PC-3 (cell line): Measurements from ENCODE around the gene DPCD. TPM values are rescaled to one million over a fixed set of nuclear protein-coding genes. Genes with fewer than 3 reads are reported as not detected.

ENCODE experiments used
- ATAC-seq: fragments of 200-7000 bp; cut with Tn5 transposase; 2 replicates; pipeline ENCODE4 v1.9.1; 2020; ENCODE audit warnings: mild to moderate bottlenecking, moderate library complexity
- BruUV-seq: library from RNA; stranded (reverse); fragments of 400-500 nt; replicated peaks from 2 replicates; lab custom pipeline; 2021; lab: Mats Ljungman, UMichigan
- CTCF ChIA-PET: fragments of 300-600 bp; sonication (Branson Sonifier 250); formaldehyde crosslinking; loops from one replicate; lab custom pipeline; 2022; ENCODE audit warnings: antibody characterized with exemption; lab: Charles Lee
- POLR2A ChIA-PET: fragments of 300-600 bp; sonication (Branson Sonifier 250); formaldehyde crosslinking; loops from one replicate; lab custom pipeline; 2022; ENCODE audit warnings: antibody characterized with exemption; ENCODE audit not compliant: unreplicated experiment; lab: Charles Lee
- DNase-seq: peaks from one replicate; pipeline ENCODE4 v3.0.0-alpha.2; 2015
- H2AFZ ChIP-seq: fragments of 300-600 bp; sonication (generic); 2 replicates; pipeline ENCODE4 v1.6.0; 2016; ENCODE audit warnings: antibody characterized with exemption, low read length
- H3F3A ChIP-seq: fragments of 300-600 bp; sonication (generic); one replicate; pipeline ENCODE4 v1.6.0; 2017; ENCODE audit warnings: antibody characterized with exemption, low read length, control low read depth, mild to moderate bottlenecking; ENCODE audit not compliant: unreplicated experiment
- H3K27ac ChIP-seq: fragments of 300-600 bp; sonication (generic); 2 replicates; pipeline ENCODE4 v1.5.1; 2016; ENCODE audit warnings: mild to moderate bottlenecking, low read length
- H3K27me3 ChIP-seq: fragments of 300-600 bp; sonication (generic); 2 replicates; pipeline ENCODE4 v1.6.1; 2016; ENCODE audit warnings: low read length, mixed read lengths
- H3K36me3 ChIP-seq: fragments of 300-600 bp; sonication (generic); 2 replicates; pipeline ENCODE4 v1.6.1; 2016; ENCODE audit warnings: low read depth, mixed run types, low read length, mixed read lengths
- H3K4me1 ChIP-seq: fragments of 300-600 bp; sonication (generic); 2 replicates; pipeline ENCODE4 v1.5.1; 2016; ENCODE audit warnings: low read length; ENCODE audit not compliant: insufficient read depth
- H3K4me2 ChIP-seq: fragments of 300-600 bp; sonication (generic); 2 replicates; pipeline ENCODE4 v1.6.0; 2016; ENCODE audit warnings: low read length
- H3K4me3 ChIP-seq: fragments of 300-600 bp; sonication (generic); 2 replicates; pipeline ENCODE4 v1.5.1; 2016; ENCODE audit warnings: mild to moderate bottlenecking, low read length, mixed read lengths
- H3K79me2 ChIP-seq: fragments of 300-600 bp; sonication (generic); 2 replicates; pipeline ENCODE4 v1.6.1; 2017; ENCODE audit warnings: low read length, mixed read lengths
- H3K9ac ChIP-seq: fragments of 300-600 bp; sonication (generic); 2 replicates; pipeline ENCODE4 v1.6.0; 2016; ENCODE audit warnings: mild to moderate bottlenecking, low read length
- H3K9me2 ChIP-seq: fragments of 300-600 bp; sonication (generic); replicated peaks from 2 replicates; pipeline ENCODE4 v1.6.1; 2016; ENCODE audit warnings: mixed run types, low read length, mixed read lengths
- H3K9me3 ChIP-seq: fragments of 300-600 bp; sonication (generic); 2 replicates; pipeline ENCODE4 v1.6.1; 2016; ENCODE audit warnings: low read length, mixed read lengths
- H4K20me1 ChIP-seq: fragments of 300-600 bp; sonication (generic); 2 replicates; pipeline ENCODE4 v1.6.1; 2016; ENCODE audit warnings: low read length, mixed read lengths
- CTCF ChIP-seq: fragments of 300-600 bp; sonication (generic); conservative IDR thresholded peaks from 2 replicates; pipeline ENCODE4 v1.5.1; 2017; ENCODE audit warnings: antibody characterized with exemption, low read depth, mild to moderate bottlenecking, low read length
- EZH2 ChIP-seq: fragments of 300-600 bp; sonication (generic); IDR thresholded peaks from one replicate; pipeline ENCODE4 v1.6.1; 2017; ENCODE audit warnings: antibody characterized with exemption, mild to moderate bottlenecking, low read length; ENCODE audit not compliant: unreplicated experiment
- EZH2phosphoT487 ChIP-seq: fragments of 300-600 bp; sonication (generic); IDR thresholded peaks from 2 replicates; pipeline ENCODE4 v1.6.1; 2018; ENCODE audit warnings: mild to moderate bottlenecking, antibody characterized with exemption, low read length, borderline replicate concordance
- intact Hi-C: fragments of 100-400 bp; cut with micrococcal nuclease; formaldehyde crosslinking; loops from 2 replicates; pipeline ENCODE4 v1.9.0; 2023
- total RNA-seq: library from RNA; depleted of rRNA; stranded (reverse); fragments of >200 nt; gene quantifications from 2 replicates; pipeline ENCODE4 v1.2.3, GENCODE V29; 2014

DPCD gene
- total RNA-seq, 1 experiment from 2014 or later: 37.1 TPM

GRCh38 chr10:101577121-101577871, 10.8 kb upstream of the DPCD start:
- Histone ChIP-seq H3K4me2 (no peak overlapping the region), H3K4me3 (no peak overlapping the region), H3K27ac (no peak overlapping the region), H3K36me3 (no peaks in the 10 kb centered on the region), H3K9me3 (no peaks in the 10 kb centered on the region), H3K9ac (no peak overlapping the region), H3K9me2 (no peaks in the 10 kb centered on the region), H3K4me1 (no peaks in the 10 kb centered on the region), H3K79me2 (no peaks in the 10 kb centered on the region), H4K20me1 (no peaks in the 10 kb centered on the region), H2AFZ (no peak overlapping the region), H3K27me3 (no peaks in the 10 kb centered on the region), H3F3A (no peaks in the 10 kb centered on the region)
- DNase-seq (no peak), ATAC-seq (no peak)
- CTCF ChIA-PET: no interaction called here
- no TSS peak for BruUV-seq
- TF ChIP-seq CTCF: no peak
- no peak for TF ChIP-seq EZH2
- no peak for TF ChIP-seq EZH2phosphoT487
- intact Hi-C loops: no loop called here
- POLR2A ChIA-PET: no interaction called here

- Histone ChIP-seq H3K4me3 (no peak overlapping the region), H3K79me2 (no peaks in the 10 kb centered on the region), H2AFZ (no peak overlapping the region), H3K4me1 (no peaks in the 10 kb centered on the region), H3K27me3 (no peaks in the 10 kb centered on the region), H3F3A (no peaks in the 10 kb centered on the region), H3K9ac (no peak overlapping the region), H4K20me1 (no peaks in the 10 kb centered on the region), H3K36me3 (no peaks in the 10 kb centered on the region), H3K27ac (no peak overlapping the region), H3K9me3 (no peaks in the 10 kb centered on the region), H3K9me2 (no peaks in the 10 kb centered on the region), H3K4me2 (no peak overlapping the region)
- ChIA-PET CTCF (no interaction called here), POLR2A (no interaction called here)
- BruUV-seq: no TSS peak
- TF ChIP-seq EZH2phosphoT487: no peak
- ATAC-seq (no peak), DNase-seq (no peak)
- intact Hi-C loops: no loop called here
These were observed 9.9 kb upstream of the DPCD start for GRCh38 chr10:101578192-101578591.

GRCh38 chr10:101578803-101579515, 9.2 kb upstream of the DPCD start:
- Histone ChIP-seq H3K4me2 (no peak overlapping the region), H3K9ac (no peak overlapping the region), H3K27me3 (no peaks in the 10 kb centered on the region), H4K20me1 (no peaks in the 10 kb centered on the region), H2AFZ (no peak overlapping the region), H3K79me2 (no peaks in the 10 kb centered on the region), H3K4me1 (no peaks in the 10 kb centered on the region), H3K27ac (no peak overlapping the region), H3K9me3 (no peaks in the 10 kb centered on the region), H3F3A (no peaks in the 10 kb centered on the region), H3K4me3 (no peak overlapping the region), H3K9me2 (no peaks in the 10 kb centered on the region), H3K36me3 (no peaks in the 10 kb centered on the region)
- ATAC-seq (no peak), DNase-seq (no peak)
- POLR2A ChIA-PET: no interaction called here
- no TSS peak for BruUV-seq
- CTCF ChIA-PET: interaction anchor here (0.5 kb wide), 1 partner anchor 202 kb away, joined by 3 read pairs; no protein-coding TSS in a partner anchor
- intact Hi-C loops: no loop called here
- TF ChIP-seq CTCF: no peak
- no peak for TF ChIP-seq EZH2
